Esophagus squamous epithelium (tissue), 4 donors: ENCODE data around the gene CLUH.

ENCODE experiments used
- CTCF ChIP-seq, 6 experiments: fragments of 450-650 bp in 4 of 6; fragments of 200-600 bp in 2 of 6; sonication (generic) in 2 of 6; IDR thresholded peaks; one replicate each; pipeline ENCODE4 v1.5.1; 2016 to 2019; ENCODE audit warnings: antibody characterized with exemption in 6 of 6, mild to moderate bottlenecking in 4 of 6, moderate library complexity in 4 of 6
- POLR2A ChIP-seq, 4 donors: fragments of 450-650 bp; IDR thresholded peaks; one replicate each; pipeline ENCODE4 v1.6.1; 2017; ENCODE audit warnings: antibody characterized with exemption in 4 of 4, mild to moderate bottlenecking in 4 of 4, moderate library complexity in 3 of 4

- no peak for TF ChIP-seq CTCF (IDR thresholded peaks at IDR 0.05)
- TF ChIP-seq POLR2A (IDR thresholded peaks at IDR 0.05) = no peak
These were observed 62.4 kb downstream of the CLUH start for GRCh38 chr17:2649191-2649590.
